Measurements from ENCODE around the gene NFIA. TPM values are rescaled to one million over a fixed set of nuclear protein-coding genes. Genes with fewer than 3 reads are reported as not detected.

Gene NFIA
- total and polyA plus RNA-seq, 2 of the 13 experiments (the other 11 are each of a cell fraction or from before 2014, with no cell fraction given), result 14.7 to 28.5 TPM

DNA sequence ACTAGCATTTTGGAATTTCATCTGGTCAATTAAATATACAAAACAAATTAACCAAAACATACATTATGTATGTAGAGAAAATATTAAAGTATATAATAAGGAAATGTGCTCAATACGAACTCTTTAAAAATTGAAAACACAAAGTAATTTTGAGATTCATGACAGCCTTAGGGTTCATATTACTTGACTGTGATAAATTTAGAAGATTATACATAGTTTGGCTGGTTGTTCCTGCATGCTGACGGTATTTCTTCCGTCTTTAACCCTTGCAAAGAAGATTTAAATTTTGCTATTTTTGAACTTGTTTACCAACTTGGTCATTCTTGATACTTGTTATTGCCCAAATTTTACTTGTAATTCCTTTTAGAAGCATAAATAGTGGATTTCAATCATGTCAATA, 298.2 kb downstream of the NFIA start (continued):
- TF ChIP-seq, protein P1, sequence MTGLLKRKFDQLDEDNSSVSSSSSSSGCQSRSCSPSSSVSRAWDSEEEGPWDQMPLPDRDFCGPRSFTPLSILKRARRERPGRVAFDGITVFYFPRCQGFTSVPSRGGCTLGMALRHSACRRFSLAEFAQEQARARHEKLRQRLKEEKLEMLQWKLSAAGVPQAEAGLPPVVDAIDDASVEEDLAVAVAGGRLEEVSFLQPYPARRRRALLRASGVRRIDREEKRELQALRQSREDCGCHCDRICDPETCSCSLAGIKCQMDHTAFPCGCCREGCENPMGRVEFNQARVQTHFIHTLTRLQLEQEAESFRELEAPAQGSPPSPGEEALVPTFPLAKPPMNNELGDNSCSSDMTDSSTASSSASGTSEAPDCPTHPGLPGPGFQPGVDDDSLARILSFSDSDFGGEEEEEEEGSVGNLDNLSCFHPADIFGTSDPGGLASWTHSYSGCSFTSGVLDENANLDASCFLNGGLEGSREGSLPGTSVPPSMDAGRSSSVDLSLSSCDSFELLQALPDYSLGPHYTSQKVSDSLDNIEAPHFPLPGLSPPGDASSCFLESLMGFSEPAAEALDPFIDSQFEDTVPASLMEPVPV (CRISPR knock-in tag; IDR thresholded peaks at IDR 0.05), result no peak
- TF ChIP-seq KLF11 (CRISPR knock-in tag; IDR thresholded peaks at IDR 0.05), result no peak
- TF ChIP-seq, protein P2, sequence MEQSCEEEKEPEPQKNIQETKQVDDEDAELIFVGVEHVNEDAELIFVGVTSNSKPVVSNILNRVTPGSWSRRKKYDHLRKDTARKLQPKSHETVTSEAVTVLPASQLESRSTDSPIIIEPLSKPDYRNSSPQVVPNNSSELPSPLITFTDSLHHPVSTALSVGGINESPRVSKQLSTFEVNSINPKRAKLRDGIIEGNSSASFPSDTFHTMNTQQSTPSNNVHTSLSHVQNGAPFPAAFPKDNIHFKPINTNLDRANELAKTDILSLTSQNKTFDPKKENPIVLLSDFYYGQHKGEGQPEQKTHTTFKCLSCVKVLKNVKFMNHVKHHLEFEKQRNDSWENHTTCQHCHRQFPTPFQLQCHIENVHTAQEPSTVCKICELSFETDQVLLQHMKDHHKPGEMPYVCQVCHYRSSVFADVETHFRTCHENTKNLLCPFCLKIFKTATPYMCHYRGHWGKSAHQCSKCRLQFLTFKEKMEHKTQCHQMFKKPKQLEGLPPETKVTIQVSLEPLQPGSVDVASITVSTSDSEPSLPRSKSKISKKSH (CRISPR knock-in tag; IDR thresholded peaks at IDR 0.05; ENCODE audit: borderline replicate concordance), result no peak
- TF ChIP-seq ZIK1 (CRISPR knock-in tag; IDR thresholded peaks at IDR 0.05; ENCODE audit: borderline replicate concordance, low read depth), result no peak

DNA sequence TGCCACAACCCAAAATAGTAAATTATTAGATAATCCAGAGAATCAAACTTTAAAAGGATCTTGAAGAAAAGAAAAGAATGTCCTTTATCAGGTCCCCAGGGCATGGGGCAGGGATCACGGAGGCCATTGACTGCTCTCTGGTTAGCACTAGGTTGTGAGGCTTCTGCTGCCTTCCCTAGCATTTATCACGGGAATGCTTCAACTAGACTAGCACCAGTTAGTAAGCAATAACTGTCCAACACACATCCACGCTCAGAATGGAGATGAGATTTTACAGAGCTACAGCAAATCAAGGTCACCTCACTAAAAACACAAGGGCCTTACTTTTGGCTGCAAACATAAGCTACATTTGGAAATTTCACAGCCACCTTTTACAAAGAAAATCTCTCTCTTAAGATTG, 304.0 kb downstream of the NFIA start:
- Histone ChIP-seq H3K4me3 (replicated peaks in 1 of 3; ENCODE audit: insufficient read depth in 1 of 3, low read depth in 2 of 3, low read length in 3 of 3) (no peak overlapping the region), H3K4me1 (ENCODE audit: insufficient read depth, low read length) (no peaks in the 10 kb centered on the region), H3K36me3 (replicated peaks in 1 of 2; ENCODE audit: control insufficient read depth in 1 of 2, insufficient read depth in 2 of 2, low read length in 2 of 2) (peaks cover 20 to 80% of the 10 kb centered on the region in 2 experiments), H2AFZ (ENCODE audit: low read length) (no peak overlapping the region), H3K9me3 (ENCODE audit: low read length) (no peaks in the 10 kb centered on the region), H3K79me2 (ENCODE audit: insufficient read depth, low read length) (no peaks in the 10 kb centered on the region), H3K27me3 (ENCODE audit: control insufficient read depth in 1 of 2, insufficient read depth in 2 of 2, low read length in 2 of 2) (no peaks in the 10 kb centered on the region), H4K20me1 (ENCODE audit: insufficient read depth, low read length) (no peaks in the 10 kb centered on the region), H3K9ac (ENCODE audit: insufficient read depth, low read depth, low read length) (no peak overlapping the region), H3K4me2 (ENCODE audit: low read depth, low read length) (no peak overlapping the region), H3K27ac (ENCODE audit: extremely low read length, insufficient read depth, low read length) (no peak overlapping the region)
- no peak for ATAC-seq
- ChIA-PET CTCF (ENCODE audit: low intra/inter-chr PET ratio, low total read pairs) (no interaction called here), POLR2A (no interaction called here)
- 100% methylated on average over 3 of the region's 3 CpGs for WGBS (ENCODE audit: low lambda C conversion rate)
- in situ Hi-C loops (cut with HindIII; ENCODE audit: extremely low pct_ligation_motif_present, low pct_unique_long_range_greater_than_20kb), result no loop called here
- no peak for FAIRE-seq
- TSS peak; percentile 4 for BruUV-seq (replicated peaks)
- intact Hi-C loops (cut with micrococcal nuclease; ENCODE audit: unreplicated experiment), result no loop called here
- DNase-seq (ENCODE audit: low spot score), result no peak
- no peak for TF ChIP-seq ZNF101 (CRISPR knock-in tag; IDR thresholded peaks at IDR 0.05; ENCODE audit: borderline replicate concordance, low read depth)
- TF ChIP-seq, protein P3, sequence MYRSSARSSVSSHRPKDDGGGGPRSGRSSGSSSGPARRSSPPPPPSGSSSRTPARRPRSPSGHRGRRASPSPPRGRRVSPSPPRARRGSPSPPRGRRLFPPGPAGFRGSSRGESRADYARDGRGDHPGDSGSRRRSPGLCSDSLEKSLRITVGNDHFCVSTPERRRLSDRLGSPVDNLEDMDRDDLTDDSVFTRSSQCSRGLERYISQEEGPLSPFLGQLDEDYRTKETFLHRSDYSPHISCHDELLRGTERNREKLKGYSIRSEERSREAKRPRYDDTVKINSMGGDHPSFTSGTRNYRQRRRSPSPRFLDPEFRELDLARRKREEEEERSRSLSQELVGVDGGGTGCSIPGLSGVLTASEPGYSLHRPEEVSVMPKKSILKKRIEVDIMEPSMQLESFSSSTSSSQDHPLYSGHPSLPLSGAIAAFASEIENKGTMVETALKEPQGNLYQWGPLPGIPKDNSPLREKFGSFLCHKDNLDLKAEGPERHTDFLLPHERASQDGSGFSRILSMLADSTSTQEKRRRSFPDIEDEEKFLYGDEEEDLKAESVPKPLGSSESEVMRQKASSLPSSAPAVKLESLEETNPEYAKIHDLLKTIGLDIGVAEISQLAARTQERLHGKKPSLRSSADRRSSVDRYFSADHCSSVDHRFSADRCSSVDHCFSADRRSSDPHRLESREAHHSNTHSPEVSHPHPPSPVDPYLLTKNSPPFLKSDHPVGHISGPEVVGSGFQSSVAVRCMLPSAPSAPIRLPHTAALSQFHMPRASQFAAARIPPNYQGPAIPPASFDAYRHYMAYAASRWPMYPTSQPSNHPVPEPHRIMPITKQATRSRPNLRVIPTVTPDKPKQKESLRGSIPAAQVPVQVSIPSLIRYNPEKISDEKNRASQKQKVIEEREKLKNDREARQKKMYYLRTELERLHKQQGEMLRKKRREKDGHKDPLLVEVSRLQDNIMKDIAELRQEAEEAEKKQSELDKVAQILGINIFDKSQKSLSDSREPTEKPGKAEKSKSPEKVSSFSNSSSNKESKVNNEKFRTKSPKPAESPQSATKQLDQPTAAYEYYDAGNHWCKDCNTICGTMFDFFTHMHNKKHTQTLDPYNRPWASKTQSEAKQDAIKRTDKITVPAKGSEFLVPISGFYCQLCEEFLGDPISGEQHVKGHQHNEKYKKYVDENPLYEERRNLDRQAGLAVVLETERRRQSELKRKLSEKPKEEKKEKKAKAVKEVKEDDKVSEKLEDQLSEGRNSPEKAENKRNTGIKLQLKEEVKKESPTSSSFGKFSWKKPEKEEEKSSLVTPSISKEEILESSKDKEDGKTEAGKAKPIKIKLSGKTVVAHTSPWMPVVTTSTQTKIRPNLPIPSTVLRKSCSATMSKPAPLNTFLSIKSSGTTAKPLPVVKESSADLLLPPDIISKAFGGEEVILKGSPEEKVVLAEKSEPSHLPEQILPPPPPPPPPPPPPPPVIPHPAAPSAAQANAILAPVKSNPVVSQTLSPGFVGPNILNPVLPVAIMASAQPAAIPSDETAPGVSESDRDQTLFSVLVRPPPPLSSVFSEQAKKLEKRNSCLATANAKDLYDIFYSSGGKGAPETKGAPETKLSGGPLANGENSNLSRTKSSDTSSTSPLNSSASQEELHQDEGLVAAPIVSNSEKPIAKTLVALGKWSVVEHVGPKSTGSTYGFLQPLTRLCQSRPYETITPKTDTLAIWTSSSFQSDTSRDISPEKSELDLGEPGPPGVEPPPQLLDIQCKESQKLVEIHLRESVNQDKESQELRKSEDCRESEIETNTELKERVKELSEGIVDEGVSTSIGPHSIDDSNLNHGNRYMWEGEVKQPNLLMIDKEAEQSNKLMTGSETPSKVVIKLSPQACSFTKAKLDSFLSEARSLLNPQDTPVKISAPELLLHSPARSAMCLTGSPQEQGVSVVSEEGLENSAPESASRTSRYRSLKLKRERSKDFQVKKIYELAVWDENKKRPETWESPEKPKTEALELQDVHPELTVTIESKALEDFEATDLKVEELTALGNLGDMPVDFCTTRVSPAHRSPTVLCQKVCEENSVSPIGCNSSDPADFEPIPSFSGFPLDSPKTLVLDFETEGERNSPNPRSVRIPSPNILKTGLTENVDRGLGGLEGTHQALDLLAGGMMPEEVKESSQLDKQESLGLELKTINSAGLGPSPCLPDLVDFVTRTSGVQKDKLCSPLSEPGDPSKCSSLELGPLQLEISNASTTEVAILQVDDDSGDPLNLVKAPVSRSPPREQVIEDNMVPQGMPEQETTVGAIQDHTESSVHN (CRISPR knock-in tag; IDR thresholded peaks at IDR 0.05), result no peak
- TF ChIP-seq, protein P4, sequence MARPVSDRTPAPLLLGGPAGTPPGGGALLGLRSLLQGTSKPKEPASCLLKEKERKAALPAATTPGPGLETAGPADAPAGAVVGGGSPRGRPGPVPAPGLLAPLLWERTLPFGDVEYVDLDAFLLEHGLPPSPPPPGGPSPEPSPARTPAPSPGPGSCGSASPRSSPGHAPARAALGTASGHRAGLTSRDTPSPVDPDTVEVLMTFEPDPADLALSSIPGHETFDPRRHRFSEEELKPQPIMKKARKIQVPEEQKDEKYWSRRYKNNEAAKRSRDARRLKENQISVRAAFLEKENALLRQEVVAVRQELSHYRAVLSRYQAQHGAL (CRISPR knock-in tag; IDR thresholded peaks at IDR 0.05; ENCODE audit: not compliant biosample characterization), result no peak
- no peak for TF ChIP-seq GFI1 (CRISPR knock-in tag; IDR thresholded peaks at IDR 0.05; ENCODE audit: borderline replicate concordance)
- TF ChIP-seq CAMTA2 (CRISPR knock-in tag; IDR thresholded peaks at IDR 0.05; ENCODE audit: borderline replicate concordance), result no peak
- no peak for TF ChIP-seq SMYD3 (CRISPR knock-in tag; IDR thresholded peaks at IDR 0.05)
- TF ChIP-seq SOX5 (CRISPR knock-in tag; IDR thresholded peaks at IDR 0.05; ENCODE audit: borderline replicate concordance), result no peak
